Spinal cord (tissue), 10 donors: ENCODE data around the gene CFAP20DC. TPM values are rescaled to one million over a fixed set of nuclear protein-coding genes. Genes with fewer than 3 reads are reported as not detected.
A peak's percentile ranks its signal among the peaks of the same experiment; 100 is the strongest.

Experiments used
- DNase-seq, 6 donors: peaks; one replicate each; pipeline versions ENCODE4 v3.0.0 to v3.0.0-alpha.2; 2013 to 2015; ENCODE audit warnings: low spot score in 6 of 6, low read depth in 4 of 6
- H3K27ac ChIP-seq: one replicate; pipeline ENCODE4 v1.5.1; 2013; ENCODE audit warnings: low read depth, low read length, control low read depth
- H3K27me3 ChIP-seq: one replicate; pipeline ENCODE4 v1.6.1; 2013; ENCODE audit warnings: low read length; ENCODE audit not compliant: control insufficient read depth, insufficient read depth
- H3K36me3 ChIP-seq: one replicate; pipeline ENCODE4 v1.6.1; 2013; ENCODE audit warnings: low read length; ENCODE audit not compliant: control insufficient read depth, insufficient read depth
- H3K4me1 ChIP-seq: one replicate; pipeline ENCODE4 v1.6.1; 2013; ENCODE audit warnings: low read length; ENCODE audit not compliant: control insufficient read depth, insufficient read depth
- H3K4me3 ChIP-seq: one replicate; pipeline ENCODE4 v1.5.1; 2013; ENCODE audit warnings: low read depth, low read length, control low read depth
- H3K9me3 ChIP-seq: one replicate; pipeline ENCODE4 v1.6.1; 2013; ENCODE audit warnings: low read length; ENCODE audit not compliant: control insufficient read depth, insufficient read depth
- WGBS: methylation state at CpG from one replicate; pipeline ENCODE4 v1.1.5; 2013; ENCODE audit warnings: missing lambda C conversion rate; ENCODE audit not compliant: insufficient coverage; 5-methylcytosine and 5-hydroxymethylcytosine counted together
- polyA plus RNA-seq, 2 donors: library from polyadenylated mRNA; unstranded; fragments of 120-200 nt; gene quantifications; one replicate each; pipeline ENCODE4 v1.2.1, GENCODE V29; 2013; ENCODE audit not compliant: insufficient read length in 2 of 2
- total RNA-seq, 2 donors: library from RNA; depleted of rRNA in 1 of 2; stranded (reverse); fragments of 120-200 nt in 1 of 2; fragments of >200 nt in 1 of 2; gene quantifications; one replicate each; pipeline versions ENCODE4 v1.2.3 to v1.2.4, GENCODE V29; 2013 to 2014
- donor health status: healthy.

CFAP20DC gene
- total and polyA plus RNA-seq, 4 donors = 1.6 to 2.8 (median 1.7) TPM

GRCh38 chr3:58801541-58801940, 248.3 kb downstream of the CFAP20DC start:
- Histone ChIP-seq H3K36me3 (no peaks in the 10 kb centered on the region), H3K27ac (no peak overlapping the region), H3K9me3 (no peaks in the 10 kb centered on the region), H3K4me3 (no peak overlapping the region), H3K27me3 (no peaks in the 10 kb centered on the region), H3K4me1 (no peaks in the 10 kb centered on the region)
- WGBS = 74% methylated on average over 3 of the region's 6 CpGs
- no peak for DNase-seq

GRCh38 chr3:58800940-58801339, 248.9 kb downstream of the CFAP20DC start:
- no peaks in the 10 kb centered on the region for H3K9me3 ChIP-seq
- WGBS = 35% methylated on average over 2 of the region's 3 CpGs
- H3K27ac ChIP-seq = no peak overlapping the region
- H3K27me3 ChIP-seq = no peaks in the 10 kb centered on the region
- no peaks in the 10 kb centered on the region for H3K36me3 ChIP-seq
- H3K4me1 ChIP-seq = no peaks in the 10 kb centered on the region
- no peak for DNase-seq
- H3K4me3 ChIP-seq = no peak overlapping the region

- Histone ChIP-seq H3K27me3 (no peaks in the 10 kb centered on the region), H3K4me1 (no peaks in the 10 kb centered on the region), H3K36me3 (no peaks in the 10 kb centered on the region), H3K4me3 (no peak overlapping the region), H3K9me3 (no peaks in the 10 kb centered on the region), H3K27ac (no peak overlapping the region)
- WGBS = 83% methylated on average over 2 of the region's 2 CpGs
- DNase-seq = no peak
These were observed 249.8 kb downstream of the CFAP20DC start for GRCh38 chr3:58800032-58800431.

GRCh38 chr3:58799271-58799670, 250.6 kb downstream of the CFAP20DC start:
- DNase-seq = no peak
- H3K4me1 ChIP-seq = no peaks in the 10 kb centered on the region
- H3K9me3 ChIP-seq = no peaks in the 10 kb centered on the region
- H3K27ac ChIP-seq = no peak overlapping the region
- H3K4me3 ChIP-seq = no peak overlapping the region
- H3K36me3 ChIP-seq = no peaks in the 10 kb centered on the region
- no peaks in the 10 kb centered on the region for H3K27me3 ChIP-seq
- WGBS = no CpG with 5 or more reads among the region's 3 CpGs

GRCh38 chr3:58798312-58798711, 251.5 kb downstream of the CFAP20DC start:
- no peaks in the 10 kb centered on the region for H3K9me3 ChIP-seq
- 80% methylated on average over 1 of the region's 2 CpGs for WGBS
- H3K4me1 ChIP-seq = no peaks in the 10 kb centered on the region
- no peak for DNase-seq
- no peaks in the 10 kb centered on the region for H3K27me3 ChIP-seq
- no peak overlapping the region for H3K4me3 ChIP-seq
- no peak overlapping the region for H3K27ac ChIP-seq
- H3K36me3 ChIP-seq = no peaks in the 10 kb centered on the region

- Histone ChIP-seq H3K9me3 (no peaks in the 10 kb centered on the region), H3K27me3 (no peaks in the 10 kb centered on the region), H3K27ac (no peak overlapping the region)
These were observed 255.1 kb downstream of the CFAP20DC start for GRCh38 chr3:58794750-58795149.

GRCh38 chr3:58793938-58794337, 255.9 kb downstream of the CFAP20DC start:
- Histone ChIP-seq H3K27me3 (no peaks in the 10 kb centered on the region), H3K4me3 (no peak overlapping the region), H3K27ac (no peak overlapping the region), H3K9me3 (no peaks in the 10 kb centered on the region), H3K36me3 (no peaks in the 10 kb centered on the region), H3K4me1 (no peaks in the 10 kb centered on the region)
- 100% methylated on average over 1 of the region's 3 CpGs for WGBS
- DNase-seq = no peak

More at GRCh38 chr3:58794750-58795149, 255.1 kb downstream of the CFAP20DC start:
- Histone ChIP-seq H3K4me3 (no peak overlapping the region), H3K4me1 (no peaks in the 10 kb centered on the region), H3K36me3 (no peaks in the 10 kb centered on the region)
- 100% methylated on average over 1 of the region's 4 CpGs for WGBS
- DNase-seq = no peak

- Histone ChIP-seq H3K4me3 (no peak overlapping the region), H3K9me3 (no peaks in the 10 kb centered on the region), H3K27me3 (no peaks in the 10 kb centered on the region), H3K36me3 (no peaks in the 10 kb centered on the region), H3K4me1 (no peaks in the 10 kb centered on the region), H3K27ac (no peak overlapping the region)
- 83% methylated on average over 1 of the region's 2 CpGs for WGBS
- peak in 1 of 6 donors; percentile 16 for DNase-seq
These were observed 256.8 kb downstream of the CFAP20DC start for GRCh38 chr3:58792921-58793451.

GRCh38 chr3:58789385-58789784, 260.4 kb downstream of the CFAP20DC start:
- peak in 1 of 6 donors; percentile 22 for DNase-seq
- H3K27ac ChIP-seq = no peak overlapping the region
- no peaks in the 10 kb centered on the region for H3K4me1 ChIP-seq
- H3K9me3 ChIP-seq = no peaks in the 10 kb centered on the region
- no peak overlapping the region for H3K4me3 ChIP-seq
- no peaks in the 10 kb centered on the region for H3K27me3 ChIP-seq
- no peaks in the 10 kb centered on the region for H3K36me3 ChIP-seq

GRCh38 chr3:58784888-58785287, 264.9 kb downstream of the CFAP20DC start:
- no peak for DNase-seq
- Histone ChIP-seq H3K4me3 (no peak overlapping the region), H3K27ac (no peak overlapping the region), H3K4me1 (no peaks in the 10 kb centered on the region), H3K36me3 (no peaks in the 10 kb centered on the region), H3K9me3 (peaks cover 6% of the 10 kb centered on the region), H3K27me3 (no peaks in the 10 kb centered on the region)
- no CpG with 5 or more reads among the region's 6 CpGs for WGBS
